ENCODE results near the gene TSC22D4. TPM values are rescaled to one million over a fixed set of nuclear protein-coding genes. Genes with fewer than 3 reads are reported as not detected.

Gene TSC22D4
- total RNA-seq, 4 donors from 2014 or later = 17.6 to 40.3 (median 19.5) TPM

GRCh38 chr7:100485471-100485876 lies 6.5 kb upstream of the TSC22D4 start:
- intact Hi-C loops (cut with DNase I; ENCODE audit: low total_unique reads) = no loop called here
- no peaks in the 10 kb centered on the region for H3K36me3 ChIP-seq
- H3K9me3 ChIP-seq = no peaks in the 10 kb centered on the region
- no peak for TF ChIP-seq CTCF (IDR thresholded peaks at IDR 0.05)
- TF ChIP-seq POLR2A (IDR thresholded peaks at IDR 0.05) = no peak
- peaks cover 0 to 6% of the 10 kb centered on the region in 2 donors for H3K4me1 ChIP-seq
- peak overlapping the region in 1 of 2 donors; percentile 81 for H3K27ac ChIP-seq
- no peak overlapping the region for H3K4me3 ChIP-seq
- H3K27me3 ChIP-seq = no peaks in the 10 kb centered on the region
- peak; percentile 37 to 39 for DNase-seq

GRCh38 chr7:100484673-100485045 lies 5.6 kb upstream of the TSC22D4 start:
- intact Hi-C loops (cut with DNase I; ENCODE audit: low total_unique reads) = no loop called here
- Histone ChIP-seq H3K27ac (peak overlapping the region; percentile 63 to 81), H3K9me3 (no peaks in the 10 kb centered on the region), H3K4me3 (peak overlapping the region; percentile 52 to 64), H3K4me1 (peaks cover 0 to 6% of the 10 kb centered on the region in 2 donors), H3K36me3 (no peaks in the 10 kb centered on the region), H3K27me3 (no peaks in the 10 kb centered on the region)
- no peak for DNase-seq
- no peak for TF ChIP-seq POLR2A (IDR thresholded peaks at IDR 0.05)
- no peak for TF ChIP-seq CTCF (IDR thresholded peaks at IDR 0.05)

- DNase-seq = peak; percentile 78 to 79
- Histone ChIP-seq H3K27ac (peak within 1 kb of the TSS; percentile 63 to 81), H3K36me3 (no peaks in the 10 kb centered on the region), H3K9me3 (no peaks in the 10 kb centered on the region), H3K27me3 (no peaks in the 10 kb centered on the region), H3K4me3 (peak within 1 kb of the TSS; percentile 52 to 64), H3K4me1 (peaks cover 0 to 6% of the 10 kb centered on the region in 2 donors)
- intact Hi-C loops (cut with DNase I; ENCODE audit: low total_unique reads) = no loop called here
- TF ChIP-seq POLR2A (IDR thresholded peaks at IDR 0.05) = no peak
These were observed 5.0 kb upstream of the TSC22D4 start, which contains the start of gene NYAP1 for GRCh38 chr7:100483722-100484672. Gene NYAP1, plus strand, starts transcription at chr7:100483927. Its CDS starts 1,385 bp downstream, at chr7:100485312.

- Histone ChIP-seq H3K27ac (peak overlapping the region; percentile 63 to 81), H3K4me3 (peak overlapping the region; percentile 52 to 64), H3K27me3 (no peaks in the 10 kb centered on the region), H3K4me1 (peaks cover 0 to 6% of the 10 kb centered on the region in 2 donors), H3K9me3 (no peaks in the 10 kb centered on the region), H3K36me3 (no peaks in the 10 kb centered on the region)
- peak; percentile 59 to 80 for DNase-seq
- intact Hi-C loops (cut with DNase I; ENCODE audit: low total_unique reads) = no loop called here
- TF ChIP-seq POLR2A (IDR thresholded peaks at IDR 0.05) = peak in 1 of 2 donors; percentile 27
- peak; percentile 54 to 99 (median 98) for TF ChIP-seq CTCF (IDR thresholded peaks at IDR 0.05)
These were observed 4.2 kb upstream of the TSC22D4 start for GRCh38 chr7:100483090-100483721.

- peak overlapping the region; percentile 52 to 64 for H3K4me3 ChIP-seq
- H3K4me1 ChIP-seq = peaks cover 0 to 6% of the 10 kb centered on the region in 2 donors
- no peaks in the 10 kb centered on the region for H3K9me3 ChIP-seq
- intact Hi-C loops (cut with DNase I; ENCODE audit: low total_unique reads) = no loop called here
- no peaks in the 10 kb centered on the region for H3K27me3 ChIP-seq
- TF ChIP-seq POLR2A (IDR thresholded peaks at IDR 0.05) (no peak), CTCF (IDR thresholded peaks at IDR 0.05) (no peak)
- DNase-seq = no peak
- peak overlapping the region; percentile 63 to 81 for H3K27ac ChIP-seq
- no peaks in the 10 kb centered on the region for H3K36me3 ChIP-seq
These were observed 3.7 kb upstream of the TSC22D4 start for GRCh38 chr7:100482728-100483089.

Measured in uterus (tissue), 4 donors.